ENCODE data around the gene OR1B1.

Gene OR1B1

GRCh38 chr9:122580360-122580759 lies 77.1 kb downstream of the OR1B1 start:
- TF ChIP-seq, protein P1, sequence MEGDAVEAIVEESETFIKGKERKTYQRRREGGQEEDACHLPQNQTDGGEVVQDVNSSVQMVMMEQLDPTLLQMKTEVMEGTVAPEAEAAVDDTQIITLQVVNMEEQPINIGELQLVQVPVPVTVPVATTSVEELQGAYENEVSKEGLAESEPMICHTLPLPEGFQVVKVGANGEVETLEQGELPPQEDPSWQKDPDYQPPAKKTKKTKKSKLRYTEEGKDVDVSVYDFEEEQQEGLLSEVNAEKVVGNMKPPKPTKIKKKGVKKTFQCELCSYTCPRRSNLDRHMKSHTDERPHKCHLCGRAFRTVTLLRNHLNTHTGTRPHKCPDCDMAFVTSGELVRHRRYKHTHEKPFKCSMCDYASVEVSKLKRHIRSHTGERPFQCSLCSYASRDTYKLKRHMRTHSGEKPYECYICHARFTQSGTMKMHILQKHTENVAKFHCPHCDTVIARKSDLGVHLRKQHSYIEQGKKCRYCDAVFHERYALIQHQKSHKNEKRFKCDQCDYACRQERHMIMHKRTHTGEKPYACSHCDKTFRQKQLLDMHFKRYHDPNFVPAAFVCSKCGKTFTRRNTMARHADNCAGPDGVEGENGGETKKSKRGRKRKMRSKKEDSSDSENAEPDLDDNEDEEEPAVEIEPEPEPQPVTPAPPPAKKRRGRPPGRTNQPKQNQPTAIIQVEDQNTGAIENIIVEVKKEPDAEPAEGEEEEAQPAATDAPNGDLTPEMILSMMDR (IDR thresholded peaks at IDR 0.05): no peak

DNA sequence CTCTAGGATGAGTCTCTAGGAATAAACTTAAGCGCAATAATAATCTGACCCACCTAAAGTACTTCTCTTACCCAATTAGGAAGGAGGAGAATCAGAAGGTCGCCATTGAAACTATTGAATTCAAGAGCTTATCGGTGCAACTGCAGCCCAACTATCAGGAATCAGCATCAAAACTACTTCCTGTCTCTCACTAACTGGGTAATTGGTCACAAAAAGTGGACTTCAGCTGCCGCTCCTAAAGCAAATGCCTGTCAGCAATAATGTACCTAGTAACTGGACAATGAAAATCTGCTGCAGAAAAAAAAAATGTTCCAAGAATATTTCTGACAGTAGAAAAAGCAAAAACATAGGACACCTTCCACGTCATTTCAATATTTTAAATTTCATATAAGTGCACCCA lies 77.6 kb downstream of the OR1B1 start:
- H3K36me3 ChIP-seq: no peaks in the 10 kb centered on the region
- H3K27ac ChIP-seq: no peak overlapping the region
- no peaks in the 10 kb centered on the region for H3K4me1 ChIP-seq (ENCODE audit: control insufficient read depth in 1 of 2, insufficient read depth in 1 of 2, low read depth in 1 of 2, low read length in 1 of 2)
- TF ChIP-seq, protein P1 (IDR thresholded peaks at IDR 0.05): no peak
- H3K4me3 ChIP-seq (ENCODE audit: low read depth in 1 of 2, low read length in 1 of 2): no peak overlapping the region
- H3K9me3 ChIP-seq: no peaks in the 10 kb centered on the region
- H3K27me3 ChIP-seq: no peaks in the 10 kb centered on the region

More at GRCh38 chr9:122580360-122580759, 77.1 kb downstream of the OR1B1 start:
- no peak overlapping the region for H3K4me3 ChIP-seq (ENCODE audit: low read depth in 1 of 2, low read length in 1 of 2)
- H3K9me3 ChIP-seq: no peaks in the 10 kb centered on the region
- no peaks in the 10 kb centered on the region for H3K4me1 ChIP-seq (ENCODE audit: control insufficient read depth in 1 of 2, insufficient read depth in 1 of 2, low read depth in 1 of 2, low read length in 1 of 2)
- no peaks in the 10 kb centered on the region for H3K36me3 ChIP-seq
- no peak overlapping the region for H3K27ac ChIP-seq
- H3K27me3 ChIP-seq: no peaks in the 10 kb centered on the region

Data from neutrophil (primary cell).